ENCODE results near the gene LYRM7.

LYRM7 gene

DNA sequence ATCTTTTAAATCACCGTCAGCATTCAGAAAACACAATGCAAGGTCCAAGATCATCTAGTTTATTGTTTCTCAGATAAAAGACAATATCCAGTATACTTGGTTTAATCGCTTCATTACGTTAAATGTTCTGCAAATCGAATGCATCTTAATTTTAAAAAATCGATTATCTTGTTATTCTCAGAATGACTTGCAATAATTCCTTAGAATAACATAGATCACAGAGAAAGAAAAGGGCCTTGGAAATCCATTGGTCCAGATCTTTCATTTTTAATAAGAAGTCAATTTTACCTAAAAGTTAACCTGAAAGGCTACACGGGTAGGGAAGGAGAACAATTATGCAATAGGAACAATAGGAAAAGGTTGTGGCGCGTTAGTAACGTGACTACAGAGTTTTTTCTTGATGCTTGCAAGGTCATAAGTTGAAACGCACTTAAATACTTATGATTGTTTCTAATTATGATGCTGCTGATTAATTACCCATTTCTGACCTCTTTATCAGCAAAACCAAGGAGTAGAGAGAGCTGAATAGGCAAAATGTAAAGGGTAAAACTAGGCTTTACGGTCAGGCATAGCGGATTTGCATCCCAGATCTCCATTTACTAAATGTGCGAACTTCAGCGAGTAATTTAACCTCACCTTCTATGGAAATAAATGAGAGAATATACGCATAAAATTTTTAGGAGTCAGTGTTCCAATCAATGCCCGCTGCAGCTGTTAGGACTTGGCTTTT is 769 bp upstream of the LYRM7 start:
- TF ChIP-seq, protein P1, sequence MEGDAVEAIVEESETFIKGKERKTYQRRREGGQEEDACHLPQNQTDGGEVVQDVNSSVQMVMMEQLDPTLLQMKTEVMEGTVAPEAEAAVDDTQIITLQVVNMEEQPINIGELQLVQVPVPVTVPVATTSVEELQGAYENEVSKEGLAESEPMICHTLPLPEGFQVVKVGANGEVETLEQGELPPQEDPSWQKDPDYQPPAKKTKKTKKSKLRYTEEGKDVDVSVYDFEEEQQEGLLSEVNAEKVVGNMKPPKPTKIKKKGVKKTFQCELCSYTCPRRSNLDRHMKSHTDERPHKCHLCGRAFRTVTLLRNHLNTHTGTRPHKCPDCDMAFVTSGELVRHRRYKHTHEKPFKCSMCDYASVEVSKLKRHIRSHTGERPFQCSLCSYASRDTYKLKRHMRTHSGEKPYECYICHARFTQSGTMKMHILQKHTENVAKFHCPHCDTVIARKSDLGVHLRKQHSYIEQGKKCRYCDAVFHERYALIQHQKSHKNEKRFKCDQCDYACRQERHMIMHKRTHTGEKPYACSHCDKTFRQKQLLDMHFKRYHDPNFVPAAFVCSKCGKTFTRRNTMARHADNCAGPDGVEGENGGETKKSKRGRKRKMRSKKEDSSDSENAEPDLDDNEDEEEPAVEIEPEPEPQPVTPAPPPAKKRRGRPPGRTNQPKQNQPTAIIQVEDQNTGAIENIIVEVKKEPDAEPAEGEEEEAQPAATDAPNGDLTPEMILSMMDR (IDR thresholded peaks at IDR 0.05): no peak
- Mint-ChIP-seq H3K27ac (peak overlapping the region; percentile 71), H3K36me3 (ENCODE audit: low read depth) (peaks cover 3% of the 10 kb centered on the region)

DNA sequence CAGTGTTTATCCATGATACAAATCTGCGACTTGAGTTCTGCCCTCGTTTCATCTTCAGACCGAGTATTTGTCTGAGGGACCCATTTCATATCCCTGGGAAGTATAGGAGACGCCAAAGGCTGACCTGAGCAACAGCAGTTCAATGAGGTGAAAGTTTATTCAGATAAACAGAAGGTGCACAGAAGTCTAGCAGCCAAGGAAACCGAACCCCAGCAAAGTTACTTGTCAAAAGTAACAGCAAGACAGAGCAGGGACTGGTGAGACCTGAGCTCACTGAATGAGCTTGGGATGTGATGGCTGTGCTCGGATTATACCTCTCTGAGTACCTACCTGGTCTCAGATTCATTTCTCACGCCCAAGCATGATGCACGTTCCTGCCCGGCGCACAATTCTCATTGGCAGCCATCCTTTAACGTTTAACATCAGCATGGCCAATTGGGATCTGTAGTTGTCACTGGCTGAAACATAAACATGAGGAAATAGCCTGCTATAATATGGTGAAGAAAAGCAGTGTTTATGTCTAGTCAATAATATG is 599 bp downstream of the LYRM7 start:
- Mint-ChIP-seq H3K4me1 (peaks cover 28% of the 10 kb centered on the region), H3K4me3 (peak overlapping the region; percentile 96), H3K36me3 (ENCODE audit: low read depth) (peaks cover 9% of the 10 kb centered on the region), H3K27me3 (ENCODE audit: low read depth, poor library complexity) (peaks cover 4% of the 10 kb centered on the region), H3K27ac (peak overlapping the region; percentile 71), H3K9me3 (no peaks in the 10 kb centered on the region)
- no peak for DNase-seq
- TF ChIP-seq, protein P1 (IDR thresholded peaks at IDR 0.05): no peak

More for the DNA sequence above, 769 bp upstream of the LYRM7 start:
- Mint-ChIP-seq H3K4me3 (peak overlapping the region; percentile 96), H3K4me1 (peaks cover 36% of the 10 kb centered on the region), H3K9me3 (no peaks in the 10 kb centered on the region), H3K27me3 (ENCODE audit: low read depth, poor library complexity) (peaks cover 5% of the 10 kb centered on the region)
- DNase-seq: no peak

DNA sequence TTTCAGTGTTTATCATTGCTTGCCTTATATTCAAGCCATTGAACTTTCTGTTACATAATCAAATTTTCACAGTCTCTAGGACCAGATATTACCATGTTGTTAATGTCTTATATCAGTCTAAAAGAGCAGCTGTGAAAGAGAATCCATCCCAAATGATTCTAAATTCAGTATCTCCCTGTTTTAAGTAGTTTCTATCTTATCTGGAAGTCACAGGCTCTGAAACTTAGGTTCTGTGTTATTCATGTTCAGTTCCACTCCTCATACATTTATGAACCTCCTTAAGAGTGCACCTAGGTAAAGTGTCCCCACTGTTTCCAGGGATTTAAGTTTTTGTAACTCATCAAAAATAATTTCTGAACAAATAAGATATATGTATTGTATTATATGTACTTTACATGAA is 9.7 kb downstream of the LYRM7 start:
- TF ChIP-seq, protein P1 (IDR thresholded peaks at IDR 0.05): no peak
- Mint-ChIP-seq H3K4me3 (no peak overlapping the region), H3K9me3 (no peaks in the 10 kb centered on the region), H3K36me3 (ENCODE audit: low read depth) (peaks cover 14% of the 10 kb centered on the region), H3K4me1 (no peaks in the 10 kb centered on the region), H3K27me3 (ENCODE audit: low read depth, poor library complexity) (no peaks in the 10 kb centered on the region), H3K27ac (no peak overlapping the region)
- no peak for DNase-seq

DNA sequence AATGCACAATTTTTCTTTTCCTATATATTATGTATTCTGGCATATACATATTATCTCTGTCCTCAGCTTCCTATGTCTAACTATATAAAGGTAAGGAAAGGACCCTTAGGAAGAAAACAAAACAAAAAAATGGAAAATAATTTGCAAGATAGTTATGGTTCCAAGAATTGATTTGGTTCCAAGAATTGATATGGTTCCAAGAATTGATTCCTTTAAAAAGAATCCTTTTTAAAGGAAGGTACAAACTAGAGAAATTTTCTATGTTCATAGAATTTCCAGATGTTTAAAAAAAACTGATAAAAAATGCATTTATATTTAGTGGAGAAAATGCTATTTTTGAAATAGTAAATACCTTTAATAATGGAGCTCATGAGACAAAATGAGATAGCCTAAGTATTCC is 12.1 kb downstream of the LYRM7 start:
- no peaks in the 10 kb centered on the region for H3K27me3 Mint-ChIP-seq (ENCODE audit: low read depth, poor library complexity)
- H3K9me3 Mint-ChIP-seq: no peaks in the 10 kb centered on the region
- no peak overlapping the region for H3K4me3 Mint-ChIP-seq
- TF ChIP-seq, protein P1 (IDR thresholded peaks at IDR 0.05): no peak
- DNase-seq: no peak
- H3K36me3 Mint-ChIP-seq (ENCODE audit: low read depth): peaks cover 9% of the 10 kb centered on the region
- no peaks in the 10 kb centered on the region for H3K4me1 Mint-ChIP-seq
- no peak overlapping the region for H3K27ac Mint-ChIP-seq

DNA sequence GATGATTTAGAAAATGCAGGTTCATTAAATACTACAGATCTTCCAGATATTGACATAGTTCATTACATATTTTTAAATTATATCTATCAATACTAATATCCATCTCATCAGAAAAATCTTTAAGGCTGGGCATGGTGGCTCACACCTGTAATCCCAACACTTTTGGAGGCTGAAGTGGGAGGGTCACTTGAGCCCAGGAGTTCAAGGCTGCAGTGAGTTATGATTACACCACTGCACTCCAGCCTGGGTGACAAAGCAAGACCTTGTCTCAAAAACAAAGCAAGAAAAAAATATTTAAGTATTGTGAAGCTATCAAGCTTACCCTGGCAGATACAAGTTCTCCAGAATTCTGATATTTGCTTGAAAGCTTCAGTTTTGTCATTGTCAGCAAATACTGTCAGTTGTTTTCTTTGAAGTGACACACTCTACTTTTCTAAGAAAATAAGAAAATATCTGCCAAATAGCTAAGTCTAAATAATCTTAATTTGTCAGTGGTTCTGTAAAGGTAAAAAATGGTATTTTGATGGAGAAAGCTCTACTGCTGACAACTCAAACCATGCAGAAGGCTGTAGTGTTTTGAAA is 14.9 kb downstream of the LYRM7 start:
- H3K9me3 Mint-ChIP-seq: no peaks in the 10 kb centered on the region
- H3K27me3 Mint-ChIP-seq (ENCODE audit: low read depth, poor library complexity): peaks cover 2% of the 10 kb centered on the region

More for the DNA sequence above, 14.9 kb downstream of the LYRM7 start:
- H3K36me3 Mint-ChIP-seq (ENCODE audit: low read depth): peaks cover 15% of the 10 kb centered on the region
- DNase-seq: no peak
- TF ChIP-seq, protein P1 (IDR thresholded peaks at IDR 0.05): no peak
- no peaks in the 10 kb centered on the region for H3K4me1 Mint-ChIP-seq
- H3K4me3 Mint-ChIP-seq: no peak overlapping the region
- no peak overlapping the region for H3K27ac Mint-ChIP-seq

Data from nephron progenitor cell (in vitro differentiated cells).